Keratinocyte (primary cell): ENCODE results near the gene WDR26.

Experiments used
- CTCF ChIP-seq, 3 experiments: IDR thresholded peaks in 1 of 3; conservative IDR thresholded peaks in 1 of 3; optimal IDR thresholded peaks in 1 of 3; 2 replicates in 2 of 3; 3 replicates in 1 of 3; pipeline versions ENCODE3 to v1.5.1; 2011; ENCODE audit warnings: low read length in 3 of 3, mild to moderate bottlenecking in 3 of 3, moderate library complexity in 2 of 3, control low read depth in 1 of 3, inconsistent platforms in 1 of 3; ENCODE audit not compliant: insufficient read depth in 2 of 3; ENCODE audit errors: extremely low read depth in 1 of 3
- EZH2 ChIP-seq: IDR thresholded peaks from one replicate; pipeline ENCODE4 v1.6.1; 2012; ENCODE audit warnings: inconsistent platforms, mild to moderate bottlenecking, low read length, moderate library complexity

- TF ChIP-seq EZH2 (no peak), CTCF (optimal IDR thresholded peaks at IDR 0.05 in 1 of 3, IDR thresholded peaks at IDR 0.05 in 1 of 3, conservative IDR thresholded peaks at IDR 0.05 in 1 of 3; ENCODE audit: extremely low read depth in 1 of 3, insufficient read depth in 2 of 3, low read length in 3 of 3) (no peak)
Measured at GRCh38 chr1:224377676-224378006, 57.0 kb downstream of the WDR26 start.
